SK-N-SH treated with all-trans-retinoic acid at 6 μM for 48 hours (cell line): Measurements from ENCODE around the gene ZBTB7C.

ENCODE experiments used
- ATAC-seq: fragments of 200-7000 bp; cut with Tn5 transposase; 3 replicates; pipeline ENCODE4 v1.9.1; 2020; ENCODE audit warnings: mild to moderate bottlenecking, moderate library complexity
- BACH2 ChIP-seq: fragments of 250-450 bp; sonication (Bioruptor Pico); IDR thresholded peaks from 2 replicates; pipeline ENCODE4 v1.9.0; 2021; ENCODE audit warnings: mild to moderate bottlenecking, borderline replicate concordance
- CSDC2 ChIP-seq: fragments of 250-450 bp; sonication (Bioruptor Pico); IDR thresholded peaks from 2 replicates; pipeline ENCODE4 v1.5.0; 2020; ENCODE audit warnings: mild to moderate bottlenecking, moderate library complexity
- ESRRG ChIP-seq: fragments of 250-450 bp; sonication (Bioruptor Pico); IDR thresholded peaks from 2 replicates; pipeline ENCODE4 v1.6.1; 2021; ENCODE audit warnings: mild to moderate bottlenecking
- GLIS3 ChIP-seq: fragments of 250-450 bp; sonication (Bioruptor Pico); IDR thresholded peaks from 2 replicates; pipeline ENCODE4 v1.5.0; 2020; ENCODE audit warnings: mild to moderate bottlenecking, moderate library complexity
- ISL1 ChIP-seq: fragments of 250-450 bp; sonication (Bioruptor Pico); IDR thresholded peaks from 2 replicates; pipeline ENCODE4 v2.1.2; 2022; ENCODE audit warnings: mild to moderate bottlenecking, moderate library complexity
- OSR1 ChIP-seq: fragments of 250-450 bp; sonication (Bioruptor Pico); IDR thresholded peaks from 2 replicates; pipeline ENCODE4 v1.8.0; 2022; ENCODE audit warnings: moderate library complexity, mild to moderate bottlenecking, inconsistent platforms
- PATZ1 ChIP-seq: fragments of 250-450 bp; sonication (Bioruptor Pico); IDR thresholded peaks from 2 replicates; pipeline ENCODE4 v1.8.0; 2020; ENCODE audit warnings: mild to moderate bottlenecking, moderate library complexity, borderline replicate concordance
- PPARA ChIP-seq: fragments of 250-450 bp; sonication (Bioruptor Pico); IDR thresholded peaks from 2 replicates; pipeline ENCODE4 v1.5.0; 2020; ENCODE audit warnings: mild to moderate bottlenecking, borderline replicate concordance
- SNAI2 ChIP-seq: fragments of 250-450 bp; sonication (Bioruptor Pico); IDR thresholded peaks from 2 replicates; pipeline ENCODE4 v1.5.0; 2020; ENCODE audit warnings: mild to moderate bottlenecking, moderate library complexity
- TCF4 ChIP-seq: fragments of 250-450 bp; sonication (Bioruptor Pico); IDR thresholded peaks from 2 replicates; pipeline ENCODE4 v1.8.0; 2021; ENCODE audit warnings: mild to moderate bottlenecking, moderate library complexity, borderline replicate concordance
- TOX ChIP-seq: fragments of 250-450 bp; sonication (Bioruptor Pico); IDR thresholded peaks from 2 replicates; pipeline ENCODE4 v1.8.0; 2021; ENCODE audit warnings: mild to moderate bottlenecking, moderate library complexity, borderline replicate concordance
- ZC3H10 ChIP-seq: fragments of 250-450 bp; sonication (Bioruptor Pico); IDR thresholded peaks from 2 replicates; pipeline ENCODE4 v1.5.1; 2021; ENCODE audit warnings: mild to moderate bottlenecking, moderate library complexity
- ZFP3 ChIP-seq: fragments of 250-450 bp; sonication (Bioruptor Pico); IDR thresholded peaks from 2 replicates; pipeline ENCODE4 v1.5.0; 2020; ENCODE audit warnings: mild to moderate bottlenecking, moderate library complexity
- ZFP30 ChIP-seq: fragments of 450-650 bp; formaldehyde crosslinking; IDR thresholded peaks from 2 replicates; pipeline ENCODE4 v1.5.0; 2022; ENCODE audit warnings: mild to moderate bottlenecking, moderate library complexity
- ZNF565 ChIP-seq: fragments of 450-650 bp; formaldehyde crosslinking; conservative IDR thresholded peaks from 2 replicates; pipeline ENCODE4 v1.5.0; 2020; ENCODE audit warnings: low read depth, mild to moderate bottlenecking, moderate library complexity
- ZNF70 ChIP-seq: fragments of 450-650 bp; formaldehyde crosslinking; IDR thresholded peaks from 2 replicates; pipeline ENCODE4 v1.5.0; 2020; ENCODE audit warnings: mild to moderate bottlenecking, moderate library complexity
- ZNF8 ChIP-seq: fragments of 450-650 bp; formaldehyde crosslinking; IDR thresholded peaks from 2 replicates; pipeline ENCODE4 v1.5.0; 2020; ENCODE audit warnings: mild to moderate bottlenecking, moderate library complexity
- TF ChIP-seq, protein P1 (sequence below): fragments of 250-450 bp; sonication (Bioruptor Pico); IDR thresholded peaks from 2 replicates; pipeline ENCODE4 v1.5.0; 2020; ENCODE audit warnings: mild to moderate bottlenecking, moderate library complexity
- TF ChIP-seq, protein P2 (sequence below): fragments of 250-450 bp; sonication (Bioruptor Pico); IDR thresholded peaks from 2 replicates; pipeline ENCODE4 v1.8.0; 2021; ENCODE audit warnings: low read depth, mild to moderate bottlenecking, moderate library complexity, borderline replicate concordance
- TF ChIP-seq, protein P3 (sequence below): fragments of 250-450 bp; sonication (Bioruptor Pico); IDR thresholded peaks from 2 replicates; pipeline ENCODE4 v1.5.1; 2020; ENCODE audit warnings: low read depth, mild to moderate bottlenecking, moderate library complexity
- TF ChIP-seq, protein P4 (sequence below): fragments of 250-450 bp; sonication (Bioruptor Pico); IDR thresholded peaks from 2 replicates; pipeline ENCODE4 v1.5.1; 2021; ENCODE audit warnings: mild to moderate bottlenecking, moderate library complexity

Gene ZBTB7C

DNA sequence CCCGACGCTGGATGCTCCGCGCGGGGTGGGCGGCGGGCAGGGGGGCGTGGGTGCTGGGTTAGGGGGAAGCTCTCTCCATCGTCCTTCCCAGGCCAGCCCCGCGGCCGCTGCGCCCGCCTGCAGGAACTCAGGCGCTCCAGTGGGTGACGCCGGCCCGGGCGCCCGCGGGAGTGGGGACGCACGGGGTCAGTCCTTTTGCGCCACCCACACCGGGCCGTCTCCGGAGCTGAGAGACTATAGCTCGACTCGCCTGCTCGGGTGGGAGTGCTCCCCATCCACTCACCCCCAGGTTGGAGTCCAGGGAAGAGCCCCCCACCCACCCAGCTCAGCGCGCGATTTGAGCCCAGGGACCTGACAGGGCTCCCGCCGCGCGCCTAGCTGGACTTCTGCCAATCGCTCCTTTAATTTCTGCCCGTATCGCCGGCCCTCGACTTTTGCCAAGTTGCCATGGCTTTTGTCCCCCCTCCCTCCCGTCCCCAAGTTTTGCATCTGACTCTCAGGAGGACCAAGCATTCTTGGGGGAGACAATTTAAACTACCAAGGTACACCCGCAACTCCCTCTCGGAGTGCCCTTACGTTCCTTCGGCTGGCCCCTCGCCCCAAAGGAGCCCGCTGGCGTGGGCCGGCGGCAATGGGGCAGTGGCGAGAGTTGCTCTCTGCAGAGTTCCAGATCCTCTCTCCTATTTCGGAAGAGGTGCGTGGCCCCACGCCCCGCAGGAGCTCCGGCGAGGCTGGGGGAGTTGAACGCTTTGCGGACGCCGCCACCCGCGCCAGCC lies 272.9 kb downstream of the ZBTB7C start:
- TF ChIP-seq, protein P1, sequence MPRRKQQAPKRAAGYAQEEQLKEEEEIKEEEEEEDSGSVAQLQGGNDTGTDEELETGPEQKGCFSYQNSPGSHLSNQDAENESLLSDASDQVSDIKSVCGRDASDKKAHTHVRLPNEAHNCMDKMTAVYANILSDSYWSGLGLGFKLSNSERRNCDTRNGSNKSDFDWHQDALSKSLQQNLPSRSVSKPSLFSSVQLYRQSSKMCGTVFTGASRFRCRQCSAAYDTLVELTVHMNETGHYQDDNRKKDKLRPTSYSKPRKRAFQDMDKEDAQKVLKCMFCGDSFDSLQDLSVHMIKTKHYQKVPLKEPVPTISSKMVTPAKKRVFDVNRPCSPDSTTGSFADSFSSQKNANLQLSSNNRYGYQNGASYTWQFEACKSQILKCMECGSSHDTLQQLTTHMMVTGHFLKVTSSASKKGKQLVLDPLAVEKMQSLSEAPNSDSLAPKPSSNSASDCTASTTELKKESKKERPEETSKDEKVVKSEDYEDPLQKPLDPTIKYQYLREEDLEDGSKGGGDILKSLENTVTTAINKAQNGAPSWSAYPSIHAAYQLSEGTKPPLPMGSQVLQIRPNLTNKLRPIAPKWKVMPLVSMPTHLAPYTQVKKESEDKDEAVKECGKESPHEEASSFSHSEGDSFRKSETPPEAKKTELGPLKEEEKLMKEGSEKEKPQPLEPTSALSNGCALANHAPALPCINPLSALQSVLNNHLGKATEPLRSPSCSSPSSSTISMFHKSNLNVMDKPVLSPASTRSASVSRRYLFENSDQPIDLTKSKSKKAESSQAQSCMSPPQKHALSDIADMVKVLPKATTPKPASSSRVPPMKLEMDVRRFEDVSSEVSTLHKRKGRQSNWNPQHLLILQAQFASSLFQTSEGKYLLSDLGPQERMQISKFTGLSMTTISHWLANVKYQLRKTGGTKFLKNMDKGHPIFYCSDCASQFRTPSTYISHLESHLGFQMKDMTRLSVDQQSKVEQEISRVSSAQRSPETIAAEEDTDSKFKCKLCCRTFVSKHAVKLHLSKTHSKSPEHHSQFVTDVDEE (CRISPR knock-in tag), result no peak
- TF ChIP-seq ZNF70 (CRISPR knock-in tag), result no peak
- TF ChIP-seq SNAI2 (CRISPR knock-in tag), result no peak
- TF ChIP-seq ISL1 (CRISPR knock-in tag), result no peak
- TF ChIP-seq ZC3H10 (CRISPR knock-in tag), result no peak
- TF ChIP-seq, protein P2, sequence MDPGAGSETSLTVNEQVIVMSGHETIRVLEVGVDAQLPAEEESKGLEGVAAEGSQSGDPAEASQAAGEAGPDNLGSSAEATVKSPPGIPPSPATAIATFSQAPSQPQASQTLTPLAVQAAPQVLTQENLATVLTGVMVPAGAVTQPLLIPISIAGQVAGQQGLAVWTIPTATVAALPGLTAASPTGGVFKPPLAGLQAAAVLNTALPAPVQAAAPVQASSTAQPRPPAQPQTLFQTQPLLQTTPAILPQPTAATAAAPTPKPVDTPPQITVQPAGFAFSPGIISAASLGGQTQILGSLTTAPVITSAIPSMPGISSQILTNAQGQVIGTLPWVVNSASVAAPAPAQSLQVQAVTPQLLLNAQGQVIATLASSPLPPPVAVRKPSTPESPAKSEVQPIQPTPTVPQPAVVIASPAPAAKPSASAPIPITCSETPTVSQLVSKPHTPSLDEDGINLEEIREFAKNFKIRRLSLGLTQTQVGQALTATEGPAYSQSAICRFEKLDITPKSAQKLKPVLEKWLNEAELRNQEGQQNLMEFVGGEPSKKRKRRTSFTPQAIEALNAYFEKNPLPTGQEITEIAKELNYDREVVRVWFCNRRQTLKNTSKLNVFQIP (CRISPR knock-in tag), result no peak
- TF ChIP-seq GLIS3, result no peak
- no peak for TF ChIP-seq PATZ1 (CRISPR knock-in tag)
- TF ChIP-seq, protein P3, sequence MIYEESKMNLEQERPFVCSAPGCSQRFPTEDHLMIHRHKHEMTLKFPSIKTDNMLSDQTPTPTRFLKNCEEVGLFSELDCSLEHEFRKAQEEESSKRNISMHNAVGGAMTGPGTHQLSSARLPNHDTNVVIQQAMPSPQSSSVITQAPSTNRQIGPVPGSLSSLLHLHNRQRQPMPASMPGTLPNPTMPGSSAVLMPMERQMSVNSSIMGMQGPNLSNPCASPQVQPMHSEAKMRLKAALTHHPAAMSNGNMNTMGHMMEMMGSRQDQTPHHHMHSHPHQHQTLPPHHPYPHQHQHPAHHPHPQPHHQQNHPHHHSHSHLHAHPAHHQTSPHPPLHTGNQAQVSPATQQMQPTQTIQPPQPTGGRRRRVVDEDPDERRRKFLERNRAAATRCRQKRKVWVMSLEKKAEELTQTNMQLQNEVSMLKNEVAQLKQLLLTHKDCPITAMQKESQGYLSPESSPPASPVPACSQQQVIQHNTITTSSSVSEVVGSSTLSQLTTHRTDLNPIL, result no peak
- TF ChIP-seq CSDC2 (CRISPR knock-in tag), result no peak
- no peak for TF ChIP-seq ZNF565 (CRISPR knock-in tag)
- TF ChIP-seq ZFP30 (CRISPR knock-in tag), result no peak
- no peak for TF ChIP-seq PPARA (CRISPR knock-in tag)
- TF ChIP-seq, protein P4, sequence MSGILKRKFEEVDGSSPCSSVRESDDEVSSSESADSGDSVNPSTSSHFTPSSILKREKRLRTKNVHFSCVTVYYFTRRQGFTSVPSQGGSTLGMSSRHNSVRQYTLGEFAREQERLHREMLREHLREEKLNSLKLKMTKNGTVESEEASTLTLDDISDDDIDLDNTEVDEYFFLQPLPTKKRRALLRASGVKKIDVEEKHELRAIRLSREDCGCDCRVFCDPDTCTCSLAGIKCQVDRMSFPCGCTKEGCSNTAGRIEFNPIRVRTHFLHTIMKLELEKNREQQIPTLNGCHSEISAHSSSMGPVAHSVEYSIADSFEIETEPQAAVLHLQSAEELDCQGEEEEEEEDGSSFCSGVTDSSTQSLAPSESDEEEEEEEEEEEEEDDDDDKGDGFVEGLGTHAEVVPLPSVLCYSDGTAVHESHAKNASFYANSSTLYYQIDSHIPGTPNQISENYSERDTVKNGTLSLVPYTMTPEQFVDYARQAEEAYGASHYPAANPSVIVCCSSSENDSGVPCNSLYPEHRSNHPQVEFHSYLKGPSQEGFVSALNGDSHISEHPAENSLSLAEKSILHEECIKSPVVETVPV (CRISPR knock-in tag), result no peak
- no peak for TF ChIP-seq ZFP3
- no peak for TF ChIP-seq TOX (CRISPR knock-in tag)
- no peak for TF ChIP-seq ESRRG (CRISPR knock-in tag)
- TF ChIP-seq OSR1 (CRISPR knock-in tag), result no peak
- peak; percentile 45 for ATAC-seq

DNA sequence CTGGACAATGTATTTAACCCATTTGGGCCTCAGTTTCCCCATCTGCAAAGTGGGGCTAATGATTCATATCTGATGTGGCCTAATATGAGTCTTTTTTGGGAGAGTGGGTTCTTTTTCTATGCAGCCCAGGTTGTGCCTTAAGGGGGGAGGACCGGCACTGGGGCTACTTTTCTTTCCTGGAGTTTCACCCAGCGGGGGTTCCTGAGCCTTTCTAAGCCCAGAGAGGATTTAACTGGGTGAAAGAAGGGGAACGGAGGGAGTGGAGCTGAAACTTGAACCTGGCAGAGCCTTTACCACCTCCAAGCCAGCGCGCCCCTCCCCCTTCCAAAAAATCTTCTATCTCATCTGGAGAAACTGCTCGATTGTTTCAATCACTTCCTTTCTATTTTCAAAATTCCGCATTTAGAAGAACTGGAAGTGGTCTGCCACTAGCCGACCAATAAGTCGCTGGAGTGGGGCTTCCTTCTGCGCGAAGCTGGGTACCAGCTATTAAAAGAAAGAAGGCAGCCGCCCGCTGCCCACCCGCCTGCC lies 273.7 kb downstream of the ZBTB7C start:
- no peak for ATAC-seq

More for the DNA sequence above, 273.7 kb downstream of the ZBTB7C start:
- no peak for TF ChIP-seq ZNF8 (CRISPR knock-in tag)
- TF ChIP-seq TCF4 (CRISPR knock-in tag), result no peak
- no peak for TF ChIP-seq ZNF70 (CRISPR knock-in tag)
- TF ChIP-seq BACH2 (CRISPR knock-in tag), result no peak
- TF ChIP-seq, protein P2 (CRISPR knock-in tag), result no peak
- TF ChIP-seq ESRRG (CRISPR knock-in tag), result no peak
- TF ChIP-seq, all 23 proteins: peak for 0
